ENCODE results near the gene VPS37C.

The VPS37C gene

GRCh38 chr11:61120099-61120705 lies 41.0 kb downstream of the VPS37C start:
- Histone ChIP-seq H3K4me2 (ENCODE audit: low read length) (no peak overlapping the region), H3K27ac (ENCODE audit: low read length) (no peak overlapping the region), H3K36me3 (replicated peaks; ENCODE audit: low read depth, low read length) (no peaks in the 10 kb centered on the region), H3K9me3 (ENCODE audit: insufficient read depth, low read length) (no peaks in the 10 kb centered on the region), H2AFZ (ENCODE audit: low read depth, low read length) (no peak overlapping the region), H3K9ac (ENCODE audit: low read length) (no peak overlapping the region), H4K20me1 (ENCODE audit: insufficient read depth, low read length) (no peaks in the 10 kb centered on the region), H3K4me1 (ENCODE audit: low read length) (peaks cover under 1% of the 10 kb centered on the region; the same call in 1 of the 2 replicates), H3K4me3 (ENCODE audit: low read length) (no peak overlapping the region), H3K27me3 (ENCODE audit: low read depth, low read length) (no peaks in the 10 kb centered on the region), H3K79me2 (ENCODE audit: low read length) (no peaks in the 10 kb centered on the region)
- TF ChIP-seq EZH2phosphoT487 (IDR thresholded peaks at IDR 0.05; ENCODE audit: low read depth) (no peak), CTCF (IDR thresholded peaks at IDR 0.05; ENCODE audit: low read depth, low read length) (no peak)

GRCh38 chr11:61119571-61119970 lies 41.7 kb downstream of the VPS37C start:
- no peak overlapping the region for H3K4me3 ChIP-seq (ENCODE audit: low read length)
- no peak for TF ChIP-seq EZH2phosphoT487 (IDR thresholded peaks at IDR 0.05; ENCODE audit: low read depth)
- TF ChIP-seq CTCF (IDR thresholded peaks at IDR 0.05; ENCODE audit: low read depth, low read length), result no peak
- no peak overlapping the region for H2AFZ ChIP-seq (ENCODE audit: low read depth, low read length)
- peaks cover 7% of the 10 kb centered on the region for H3K4me1 ChIP-seq (ENCODE audit: low read length)
- no peak overlapping the region for H3K4me2 ChIP-seq (ENCODE audit: low read length)
- no peak overlapping the region for H3K27ac ChIP-seq (ENCODE audit: low read length)
- no peaks in the 10 kb centered on the region for H3K9me3 ChIP-seq (ENCODE audit: insufficient read depth, low read length)
- no peak overlapping the region for H3K9ac ChIP-seq (ENCODE audit: low read length)
- H3K79me2 ChIP-seq (ENCODE audit: low read length), result no peaks in the 10 kb centered on the region
- H3K27me3 ChIP-seq (ENCODE audit: low read depth, low read length), result no peaks in the 10 kb centered on the region
- no peaks in the 10 kb centered on the region for H4K20me1 ChIP-seq (ENCODE audit: insufficient read depth, low read length)
- H3K36me3 ChIP-seq (replicated peaks; ENCODE audit: low read depth, low read length), result no peaks in the 10 kb centered on the region

GRCh38 chr11:61119055-61119454 lies 42.2 kb downstream of the VPS37C start:
- H2AFZ ChIP-seq (ENCODE audit: low read depth, low read length), result no peak overlapping the region
- no peak overlapping the region for H3K4me2 ChIP-seq (ENCODE audit: low read length)
- H3K27ac ChIP-seq (ENCODE audit: low read length), result no peak overlapping the region
- no peaks in the 10 kb centered on the region for H3K9me3 ChIP-seq (ENCODE audit: insufficient read depth, low read length)
- no peak overlapping the region for H3K9ac ChIP-seq (ENCODE audit: low read length)
- no peak for TF ChIP-seq EZH2phosphoT487 (IDR thresholded peaks at IDR 0.05; ENCODE audit: low read depth)
- no peaks in the 10 kb centered on the region for H3K79me2 ChIP-seq (ENCODE audit: low read length)
- H4K20me1 ChIP-seq (ENCODE audit: insufficient read depth, low read length), result no peaks in the 10 kb centered on the region
- H3K36me3 ChIP-seq (replicated peaks; ENCODE audit: low read depth, low read length), result no peaks in the 10 kb centered on the region
- H3K4me3 ChIP-seq (ENCODE audit: low read length), result no peak overlapping the region
- no peaks in the 10 kb centered on the region for H3K27me3 ChIP-seq (ENCODE audit: low read depth, low read length)
- H3K4me1 ChIP-seq (ENCODE audit: low read length), result peaks cover 10% of the 10 kb centered on the region

GRCh38 chr11:61118406-61118805 lies 42.8 kb downstream of the VPS37C start:
- H3K27me3 ChIP-seq (ENCODE audit: low read depth, low read length), result no peaks in the 10 kb centered on the region
- no peak overlapping the region for H3K27ac ChIP-seq (ENCODE audit: low read length)

More at GRCh38 chr11:61118406-61118805, 42.8 kb downstream of the VPS37C start:
- H4K20me1 ChIP-seq (ENCODE audit: insufficient read depth, low read length), result no peaks in the 10 kb centered on the region
- H3K9ac ChIP-seq (ENCODE audit: low read length), result no peak overlapping the region
- H3K4me1 ChIP-seq (ENCODE audit: low read length), result peaks cover 11% of the 10 kb centered on the region
- no peaks in the 10 kb centered on the region for H3K36me3 ChIP-seq (replicated peaks; ENCODE audit: low read depth, low read length)
- H3K4me2 ChIP-seq (ENCODE audit: low read length), result no peak overlapping the region
- H3K4me3 ChIP-seq (ENCODE audit: low read length), result no peak overlapping the region
- no peak for TF ChIP-seq CTCF (IDR thresholded peaks at IDR 0.05; ENCODE audit: low read depth, low read length)
- TF ChIP-seq EZH2phosphoT487 (IDR thresholded peaks at IDR 0.05; ENCODE audit: low read depth), result no peak
- H3K9me3 ChIP-seq (ENCODE audit: insufficient read depth, low read length), result no peaks in the 10 kb centered on the region
- H3K79me2 ChIP-seq (ENCODE audit: low read length), result no peaks in the 10 kb centered on the region
- no peak overlapping the region for H2AFZ ChIP-seq (ENCODE audit: low read depth, low read length)

Data from OCI-LY3 (cell line).